GM12878 (cell line): ENCODE results near the gene PDE6A. TPM values are rescaled to one million over a fixed set of nuclear protein-coding genes. Genes with fewer than 3 reads are reported as not detected.

Source experiments
- ATAC-seq: fragments of 200-7000 bp; cut with Tn5 transposase; 3 replicates; pipeline ENCODE4 v1.9.1; 2020; ENCODE audit warnings: mild to moderate bottlenecking, moderate library complexity
- BruUV-seq: library from RNA; stranded (reverse); fragments of 400-500 nt; replicated peaks from 2 replicates; lab custom pipeline; 2021; lab: Mats Ljungman, UMichigan
- CTCF ChIA-PET: fragments of 300-600 bp; sonication (Branson Sonifier 250); formaldehyde crosslinking; extraction: SDS; loops from one replicate; lab custom pipeline; 2021; ENCODE audit warnings: inconsistent platforms; lab: Yijun Ruan, JAX
- POLR2A ChIA-PET: fragments of 350-600 bp; formaldehyde crosslinking; extraction: SDS; loops from one replicate; lab custom pipeline; 2021; ENCODE audit warnings: inconsistent platforms; lab: Charles Lee
- RAD21 ChIA-PET: fragments of 300-600 bp; sonication (Branson Sonifier 250); formaldehyde crosslinking; loops from one replicate; lab custom pipeline; 2023; ENCODE audit warnings: antibody characterized with exemption; ENCODE audit not compliant: unreplicated experiment; lab: Charles Lee
- SMC1A ChIA-PET: fragments of 300-600 bp; sonication (Branson Sonifier 250); formaldehyde crosslinking; loops from one replicate; lab custom pipeline; 2023; ENCODE audit not compliant: unreplicated experiment, uncharacterized antibody; lab: Charles Lee
- DNase-seq: peaks from one replicate; pipeline ENCODE4 v3.0.0-alpha.2; 2011; ENCODE audit warnings: low read depth, low spot score
- FAIRE-seq: peaks from 3 replicates; lab custom pipeline; 2011; peaks lifted over from hg19 to GRCh38; lab: Jason Lieb, UNC
- H2AFZ ChIP-seq: 2 replicates; pipeline ENCODE4 v1.6.0; 2011; ENCODE audit warnings: low read depth, low read length, control low read depth; ENCODE audit not compliant: control insufficient read depth
- H3K27ac ChIP-seq: 2 replicates; pipeline ENCODE4 v1.5.1; 2011; ENCODE audit warnings: control low read depth; ENCODE audit not compliant: control insufficient read depth, insufficient read depth
- H3K27me3 ChIP-seq, 2 experiments: replicated peaks in 1 of 2; 2 replicates each; pipeline versions ENCODE4 v1.6.0 to v1.6.1; 2011; ENCODE audit warnings: low read length in 1 of 2; ENCODE audit not compliant: control insufficient read depth in 2 of 2, insufficient read depth in 2 of 2
- H3K36me3 ChIP-seq, 2 experiments: 2 replicates each; pipeline ENCODE4 v1.5.1; 2011; ENCODE audit warnings: low read length in 1 of 2; ENCODE audit not compliant: control insufficient read depth in 2 of 2, insufficient read depth in 2 of 2
- H3K4me1 ChIP-seq: 2 replicates; pipeline ENCODE4 v1.6.1; 2011; ENCODE audit warnings: mild to moderate bottlenecking, low read length, moderate library complexity, mixed read lengths; ENCODE audit not compliant: control insufficient read depth, insufficient read depth
- H3K4me2 ChIP-seq: 2 replicates; pipeline ENCODE4 v1.6.0; 2011; ENCODE audit warnings: control low read depth; ENCODE audit not compliant: control insufficient read depth, insufficient read depth
- H3K4me3 ChIP-seq: fragments of 200-600 bp; sonication (generic); 2 replicates; pipeline ENCODE4 v1.5.1; 2016
- H3K79me2 ChIP-seq: 2 replicates; pipeline ENCODE4 v1.6.0; 2011; ENCODE audit warnings: low read length; ENCODE audit not compliant: control insufficient read depth, insufficient read depth
- H3K9ac ChIP-seq: 2 replicates; pipeline ENCODE4 v1.8.0; 2011; ENCODE audit warnings: low read length, control low read depth, mixed read lengths; ENCODE audit not compliant: control insufficient read depth, insufficient read depth
- H3K9me3 ChIP-seq: replicated peaks from 3 replicates; pipeline ENCODE4 v1.5.1; 2011; ENCODE audit warnings: mild to moderate bottlenecking, low read length; ENCODE audit not compliant: control insufficient read depth, insufficient read depth
- H4K20me1 ChIP-seq: 2 replicates; pipeline ENCODE4 v1.6.0; 2011; ENCODE audit not compliant: control insufficient read depth, insufficient read depth
- BHLHE40 ChIP-seq, 2 experiments: fragments of 450-650 bp in 1 of 2; IDR thresholded peaks; 2 replicates each; pipeline ENCODE4 v1.6.1; 2011 to 2017; ENCODE audit warnings: low read depth in 2 of 2, borderline replicate concordance in 1 of 2, improper control_type of control experiment in 1 of 2, low read length in 1 of 2, mild to moderate bottlenecking in 1 of 2
- CBFB ChIP-seq: IDR thresholded peaks from 2 replicates; pipeline ENCODE4 v1.6.1; 2016; ENCODE audit warnings: antibody characterized with exemption, low read depth
- CHD1 ChIP-seq: IDR thresholded peaks from 2 replicates; pipeline ENCODE4 v1.6.1; 2012; ENCODE audit warnings: low read depth, low read length, improper control_type of control experiment
- CREM ChIP-seq: IDR thresholded peaks from 2 replicates; pipeline ENCODE4 v1.6.1; 2014; ENCODE audit warnings: antibody characterized with exemption, low read depth
- EP300 ChIP-seq, 2 experiments: fragments of 150-350 bp in 1 of 2; IDR thresholded peaks; 2 replicates each; pipeline ENCODE4 v1.6.1; 2011 to 2012; ENCODE audit warnings: low read depth in 2 of 2, low read length in 2 of 2, borderline replicate concordance in 1 of 2, improper control_type of control experiment in 1 of 2, inconsistent platforms in 1 of 2; ENCODE audit not compliant: control insufficient read depth in 1 of 2
- HDAC2 ChIP-seq: fragments of 200-600 bp; sonication (generic); IDR thresholded peaks from 2 replicates; pipeline ENCODE4 v1.6.1; 2017
- HDGF ChIP-seq: fragments of 450-650 bp; IDR thresholded peaks from 2 replicates; pipeline ENCODE4 v1.6.1; 2016; ENCODE audit warnings: antibody characterized with exemption
- IRF5 ChIP-seq: fragments of 450-650 bp; IDR thresholded peaks from 2 replicates; pipeline ENCODE4 v1.6.1; 2017; ENCODE audit warnings: borderline replicate concordance
- JUND ChIP-seq: IDR thresholded peaks from 2 replicates; pipeline ENCODE4 v1.6.1; 2012; ENCODE audit warnings: low read depth, mild to moderate bottlenecking, low read length, improper control_type of control experiment, moderate library complexity
- TARDBP ChIP-seq: IDR thresholded peaks from 2 replicates; pipeline ENCODE4 v1.6.1; 2016; ENCODE audit warnings: borderline replicate concordance
- TCF12 ChIP-seq: IDR thresholded peaks from 2 replicates; pipeline ENCODE4 v1.6.1; 2011; ENCODE audit warnings: low read depth, mild to moderate bottlenecking, low read length
- ZNF592 ChIP-seq: fragments of 450-650 bp; IDR thresholded peaks from 2 replicates; pipeline ENCODE4 v1.6.1; 2017; ENCODE audit warnings: mild to moderate bottlenecking, moderate library complexity
- WGBS: methylation state at CpG from one replicate; pipeline ENCODE4 v1.1.6; 2016; ENCODE audit warnings: low lambda C conversion rate; ENCODE audit not compliant: insufficient replicate concordance, insufficient coverage; ENCODE audit errors: missing lambda C conversion rate; 5-methylcytosine and 5-hydroxymethylcytosine counted together
- in situ Hi-C: fragments of 300-500 bp; cut with MboI; formaldehyde crosslinking; loops from 9 replicates; pipeline ENCODE4 v1.14.3; 2018; ENCODE audit warnings: mixed read lengths
- intact Hi-C: fragments of 100-400 bp; cut with micrococcal nuclease; formaldehyde crosslinking; loops from one replicate; pipeline ENCODE4 v1.14.2; 2022; ENCODE audit not compliant: unreplicated experiment
- polyA plus RNA-seq, 11 experiments: library from polyadenylated mRNA; depleted of rRNA in 4 of 11; unstranded in 6 of 11; stranded (reverse) in 5 of 11; fragments of >200 nt; fragmentation: Nextera tagmentation in 4 of 11; fragmentation: Illumina TruSeq in 1 of 11; extraction: Ambion mirVana in 4 of 11; extraction: Trizol in 1 of 11; gene quantifications; 1 replicate in 1 of 11; 2 replicates in 10 of 11; pipeline versions ENCODE4 v1.2.1 to v1.2.3, GENCODE V29; 2011 to 2016; ENCODE audit warnings: inconsistent platforms in 2 of 11, missing spikeins in 2 of 11, low read depth in 1 of 11
- total RNA-seq, 4 experiments: library from RNA; depleted of rRNA in 3 of 4; stranded (reverse); fragments of >200 nt in 3 of 4; fragmentation: Illumina TruSeq in 1 of 4; extraction: Trizol in 1 of 4; gene quantifications; 2 replicates each; pipeline versions ENCODE4 v1.2.1 to v1.2.3, GENCODE V29; 2013 to 2021
- TF ChIP-seq, protein P1 (sequence below): fragments of 450-650 bp; IDR thresholded peaks from 2 replicates; pipeline ENCODE4 v1.6.1; 2017; ENCODE audit warnings: mild to moderate bottlenecking
- TF ChIP-seq, protein P2 (sequence below): IDR thresholded peaks from 2 replicates; pipeline ENCODE4 v1.6.1; 2012; ENCODE audit warnings: low read length, inconsistent platforms

Gene PDE6A
- total and polyA plus RNA-seq, 10 of the 15 experiments (the other 5 are each of a cell fraction or from before 2014, with no cell fraction given) = 0.05 to 0.26 TPM; not detected in 8

DNA sequence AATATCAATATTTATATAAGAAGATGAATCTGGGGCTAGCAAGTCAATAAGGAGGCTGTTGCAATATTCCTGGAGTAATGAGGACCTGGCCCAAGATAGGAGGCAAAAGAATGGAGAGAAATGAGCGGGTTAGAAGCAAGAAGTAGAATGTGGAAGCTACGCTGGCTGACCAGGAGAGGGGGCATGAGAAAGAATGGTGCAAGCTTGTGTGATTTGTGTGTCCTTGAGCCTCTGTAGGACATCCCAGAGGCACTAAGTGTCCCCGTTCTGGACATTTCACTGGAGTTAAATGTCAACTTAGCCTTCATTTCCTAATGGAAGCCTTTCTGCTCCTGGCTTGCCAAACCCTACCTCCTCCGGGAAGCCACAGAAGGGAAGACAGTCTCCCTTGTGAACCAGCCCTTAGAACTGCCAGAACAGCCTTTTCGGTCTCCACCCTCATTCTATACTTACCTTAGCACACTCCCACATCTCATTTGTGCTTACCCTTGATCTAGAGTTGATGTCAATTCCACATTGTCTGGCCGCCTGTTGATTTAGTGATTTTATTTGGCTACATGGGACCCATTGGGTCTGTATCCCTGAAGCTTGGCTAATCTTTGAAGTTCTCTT, 6.7 kb upstream of the PDE6A start:
- intact Hi-C loops = no loop called here
- no peaks in the 10 kb centered on the region; a peak in 2 of 4 replicates for H3K27me3 ChIP-seq
- no peaks in the 10 kb centered on the region for H4K20me1 ChIP-seq
- no peaks in the 10 kb centered on the region for H3K79me2 ChIP-seq
- FAIRE-seq = no peak
- CTCF ChIA-PET = interaction anchor here (1.1 to 2.0 kb wide), 3 partner anchors 9 to 42 kb away, joined by 3 to 10 read pairs (median 4); partner anchors contain the start of gene SLC26A2
- peak; percentile 63; the same call in 2 of the 3 replicates for ATAC-seq
- H3K9me3 ChIP-seq = no peaks in the 10 kb centered on the region
- DNase-seq = no peak
- BruUV-seq = no TSS peak
- in situ Hi-C loops = no loop called here
- H3K9ac ChIP-seq = no peak overlapping the region
- no peak overlapping the region for H3K4me2 ChIP-seq
- 40% methylated on average over 6 of the region's 6 CpGs for WGBS
- POLR2A ChIA-PET = no interaction called here
- RAD21 ChIA-PET = interaction anchor here (1.0 to 1.6 kb wide), 2 partner anchors 39 to 42 kb away, joined by 3 to 7 read pairs; no protein-coding TSS in a partner anchor
- H3K36me3 ChIP-seq = no peaks in the 10 kb centered on the region
- no peak overlapping the region for H3K4me3 ChIP-seq
- TF ChIP-seq, protein P1, sequence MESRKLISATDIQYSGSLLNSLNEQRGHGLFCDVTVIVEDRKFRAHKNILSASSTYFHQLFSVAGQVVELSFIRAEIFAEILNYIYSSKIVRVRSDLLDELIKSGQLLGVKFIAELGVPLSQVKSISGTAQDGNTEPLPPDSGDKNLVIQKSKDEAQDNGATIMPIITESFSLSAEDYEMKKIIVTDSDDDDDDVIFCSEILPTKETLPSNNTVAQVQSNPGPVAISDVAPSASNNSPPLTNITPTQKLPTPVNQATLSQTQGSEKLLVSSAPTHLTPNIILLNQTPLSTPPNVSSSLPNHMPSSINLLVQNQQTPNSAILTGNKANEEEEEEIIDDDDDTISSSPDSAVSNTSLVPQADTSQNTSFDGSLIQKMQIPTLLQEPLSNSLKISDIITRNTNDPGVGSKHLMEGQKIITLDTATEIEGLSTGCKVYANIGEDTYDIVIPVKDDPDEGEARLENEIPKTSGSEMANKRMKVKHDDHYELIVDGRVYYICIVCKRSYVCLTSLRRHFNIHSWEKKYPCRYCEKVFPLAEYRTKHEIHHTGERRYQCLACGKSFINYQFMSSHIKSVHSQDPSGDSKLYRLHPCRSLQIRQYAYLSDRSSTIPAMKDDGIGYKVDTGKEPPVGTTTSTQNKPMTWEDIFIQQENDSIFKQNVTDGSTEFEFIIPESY = no peak
- TF ChIP-seq TCF12 (no peak), EP300 (IDR thresholded peaks at IDR 0.05; ENCODE audit: borderline replicate concordance in 1 of 2, control insufficient read depth in 1 of 2, low read depth in 2 of 2, low read length in 2 of 2) (no peak), CREM (no peak), JUND (no peak), HDAC2 (no peak), CBFB (no peak), HDGF (no peak), TARDBP (no peak), BHLHE40 (IDR thresholded peaks at IDR 0.05; ENCODE audit: borderline replicate concordance in 1 of 2, low read depth in 2 of 2, low read length in 1 of 2) (no peak), ZNF592 (no peak), CHD1 (no peak), IRF5 (no peak)
- TF ChIP-seq, protein P2, sequence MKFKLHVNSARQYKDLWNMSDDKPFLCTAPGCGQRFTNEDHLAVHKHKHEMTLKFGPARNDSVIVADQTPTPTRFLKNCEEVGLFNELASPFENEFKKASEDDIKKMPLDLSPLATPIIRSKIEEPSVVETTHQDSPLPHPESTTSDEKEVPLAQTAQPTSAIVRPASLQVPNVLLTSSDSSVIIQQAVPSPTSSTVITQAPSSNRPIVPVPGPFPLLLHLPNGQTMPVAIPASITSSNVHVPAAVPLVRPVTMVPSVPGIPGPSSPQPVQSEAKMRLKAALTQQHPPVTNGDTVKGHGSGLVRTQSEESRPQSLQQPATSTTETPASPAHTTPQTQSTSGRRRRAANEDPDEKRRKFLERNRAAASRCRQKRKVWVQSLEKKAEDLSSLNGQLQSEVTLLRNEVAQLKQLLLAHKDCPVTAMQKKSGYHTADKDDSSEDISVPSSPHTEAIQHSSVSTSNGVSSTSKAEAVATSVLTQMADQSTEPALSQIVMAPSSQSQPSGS = no peak
- SMC1A ChIA-PET = interaction anchor here (0.7 to 2.2 kb wide), 4 partner anchors 9 to 171 kb away, joined by 3 to 6 read pairs (median 4); partner anchors contain the start of gene SLC26A2
- no peak overlapping the region for H2AFZ ChIP-seq
- no peaks in the 10 kb centered on the region for H3K4me1 ChIP-seq
- H3K27ac ChIP-seq = no peak overlapping the region
